Transverse colon (tissue), 4 donors: Measurements from ENCODE around the gene PRTFDC1. TPM values are rescaled to one million over a fixed set of nuclear protein-coding genes. Genes with fewer than 3 reads are reported as not detected.

ENCODE experiments used
- DNase-seq: peaks from one replicate; pipeline ENCODE4 v3.0.0-alpha.2; 2019
- H3K27ac ChIP-seq, 4 donors: fragments of 200-600 bp; sonication (generic); 2 replicates each; pipeline ENCODE4 v1.5.1; 2016 to 2018; ENCODE audit warnings: inconsistent platforms in 4 of 4
- H3K27me3 ChIP-seq: fragments of 200-600 bp; sonication (generic); 2 replicates; pipeline ENCODE4 v1.5.1; 2017; ENCODE audit warnings: inconsistent platforms
- H3K36me3 ChIP-seq, 4 donors: fragments of 200-600 bp; sonication (generic); 2 replicates each; pipeline ENCODE4 v1.5.1; 2017 to 2019; ENCODE audit warnings: inconsistent platforms in 4 of 4
- H3K4me1 ChIP-seq, 4 donors: fragments of 200-600 bp; sonication (generic); 2 replicates each; pipeline ENCODE4 v1.5.1; 2017 to 2020; ENCODE audit warnings: inconsistent platforms in 4 of 4
- H3K4me3 ChIP-seq, 4 donors: fragments of 200-600 bp; sonication (generic); 1 replicate in 1 of 4; 2 replicates in 3 of 4; pipeline versions ENCODE4 v1.5.1 to v1.6.1; 2017 to 2019; ENCODE audit warnings: inconsistent platforms in 4 of 4
- H3K9me3 ChIP-seq, 2 donors: fragments of 200-600 bp; sonication (generic); 2 replicates each; pipeline ENCODE4 v1.5.1; 2017 to 2019; ENCODE audit warnings: inconsistent platforms in 2 of 2
- CTCF ChIP-seq, 5 experiments: fragments of 200-600 bp in 3 of 5; fragments of 450-650 bp in 2 of 5; sonication (generic) in 3 of 5; IDR thresholded peaks; 1 replicate in 2 of 5; 2 replicates in 3 of 5; pipeline ENCODE4 v1.5.1; 2016 to 2017; ENCODE audit warnings: antibody characterized with exemption in 5 of 5, inconsistent platforms in 3 of 5, mild to moderate bottlenecking in 2 of 5, moderate library complexity in 1 of 5
- EP300 ChIP-seq: sonication (generic); formaldehyde crosslinking; IDR thresholded peaks from one replicate; pipeline ENCODE4 v1.6.1; 2017; ENCODE audit warnings: antibody characterized with exemption, low read depth
- POLR2A ChIP-seq: fragments of 450-650 bp; IDR thresholded peaks from one replicate; pipeline ENCODE4 v1.6.1; 2016; ENCODE audit warnings: antibody characterized with exemption, mild to moderate bottlenecking, moderate library complexity
- POLR2AphosphoS5 ChIP-seq, 3 donors: sonication (generic); formaldehyde crosslinking; IDR thresholded peaks; one replicate each; pipeline ENCODE4 v1.6.1; 2016; ENCODE audit warnings: antibody characterized with exemption in 3 of 3
- WGBS, 2 donors: methylation state at CpG; one replicate each; pipeline ENCODE4 v1.1.5; 2018; ENCODE audit warnings: low coverage in 1 of 2; 5-methylcytosine and 5-hydroxymethylcytosine counted together
- in situ Hi-C, 4 donors: fragments of 200-750 bp; cut with MboI; loops; one replicate each; pipeline versions ENCODE4 v1.15.0 to v1.15.1; 2017; ENCODE audit warnings: low sequenced_read_pairs in 3 of 4, low pct_ligation_motif_present in 1 of 4, low pct_unique_long_range_greater_than_20kb in 1 of 4
- intact Hi-C: fragments of 100-400 bp; cut with DNase I; formaldehyde crosslinking; loops from one replicate; pipeline ENCODE4 v1.15.1; 2023; ENCODE audit warnings: low total_unique reads
- total RNA-seq, 4 donors: library from RNA; depleted of rRNA; stranded (reverse); fragments of >200 nt; gene quantifications; one replicate each; pipeline ENCODE4 v1.1.0, GENCODE V29; 2016

PRTFDC1 gene
- total RNA-seq, 4 donors from 2014 or later: 0.80 to 6.7 (median 4.9) TPM; not detected in 1

DNA sequence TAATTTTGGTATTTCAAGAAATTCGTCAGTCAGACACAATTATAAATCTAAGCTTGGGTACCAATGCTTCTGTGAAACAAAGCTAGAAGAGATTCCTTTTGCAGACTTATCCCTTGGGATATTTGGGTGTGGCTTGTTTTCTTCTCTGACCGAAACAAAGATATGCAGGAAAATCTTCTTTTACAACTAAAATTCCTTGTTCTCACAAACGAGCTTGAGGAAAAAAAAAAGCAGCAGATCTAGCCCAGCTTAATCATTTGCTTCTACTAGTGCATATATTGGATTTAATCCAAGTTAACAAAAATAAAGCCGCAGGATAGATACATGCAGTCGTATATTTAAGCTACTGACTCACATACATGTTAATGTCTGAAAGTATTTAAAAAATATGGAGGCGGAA, 104.2 kb downstream of the PRTFDC1 start:
- in situ Hi-C loops: no loop called here
- no peak for DNase-seq
- H3K9me3 ChIP-seq: no peaks in the 10 kb centered on the region
- H3K36me3 ChIP-seq: no peaks in the 10 kb centered on the region
- H3K27ac ChIP-seq: peak overlapping the region in 2 of 4 donors; percentile 75 to 76
- TF ChIP-seq POLR2A: no peak
- no peak for TF ChIP-seq POLR2AphosphoS5 (IDR thresholded peaks at IDR 0.05)
- no peak for TF ChIP-seq EP300
- TF ChIP-seq CTCF (IDR thresholded peaks at IDR 0.05): no peak
- H3K4me1 ChIP-seq: peaks cover 0 to 29% (median 9%) of the 10 kb centered on the region in 4 donors
- WGBS, 2 donors: 39 to 40% methylated on average over 6 of the region's 6 CpGs
- intact Hi-C loops: no loop called here
- no peak overlapping the region for H3K4me3 ChIP-seq
- no peaks in the 10 kb centered on the region for H3K27me3 ChIP-seq

DNA sequence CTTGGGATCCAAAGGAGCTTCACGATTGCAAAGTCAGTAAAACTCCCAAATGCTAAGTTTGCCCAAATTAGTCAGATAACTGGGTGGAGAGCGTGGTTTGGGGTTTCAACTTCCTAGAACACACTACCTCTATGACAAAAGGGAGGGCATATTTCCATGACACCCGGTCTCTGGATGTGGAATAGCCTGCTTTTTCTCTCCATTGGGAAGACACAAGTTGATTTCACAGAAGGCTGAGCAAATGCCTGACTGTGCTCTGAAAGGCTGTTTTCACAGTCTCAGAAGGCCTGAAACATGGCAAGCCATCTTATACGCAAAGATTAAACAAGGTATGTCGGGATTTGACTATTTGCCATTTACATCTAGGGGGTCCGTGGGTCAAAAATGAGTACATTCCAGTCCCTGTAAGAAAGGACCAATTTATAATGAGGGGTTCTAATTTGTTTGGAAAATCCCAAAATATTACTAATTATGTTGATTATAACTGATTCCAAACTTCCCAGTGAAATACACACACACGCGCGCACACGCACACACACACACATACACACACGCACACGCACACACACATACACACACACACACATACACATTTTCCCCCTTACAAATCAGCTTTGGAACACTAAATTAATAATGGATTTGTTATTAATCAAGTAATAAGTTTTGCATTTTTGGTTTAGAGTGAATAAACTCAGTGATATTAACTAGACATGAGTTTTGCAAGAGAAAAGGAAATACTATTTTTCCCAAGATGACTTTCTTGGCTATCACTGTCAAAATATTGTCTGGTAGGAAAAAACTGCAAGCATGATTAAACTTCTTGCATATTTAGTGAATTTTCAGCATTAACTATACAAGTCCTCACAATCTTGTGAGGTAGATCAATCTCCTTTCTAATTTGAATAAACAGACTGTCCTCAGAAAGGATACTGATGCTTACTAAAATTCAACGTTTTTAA, 105.0 kb downstream of the PRTFDC1 start:
- no peak for TF ChIP-seq POLR2A
- no peak for TF ChIP-seq CTCF (IDR thresholded peaks at IDR 0.05)
- TF ChIP-seq EP300: no peak
- no peak for TF ChIP-seq POLR2AphosphoS5 (IDR thresholded peaks at IDR 0.05)
- no peak for DNase-seq
- Histone ChIP-seq H3K4me3 (no peak overlapping the region), H3K27me3 (no peaks in the 10 kb centered on the region), H3K36me3 (no peaks in the 10 kb centered on the region), H3K9me3 (no peaks in the 10 kb centered on the region), H3K4me1 (peaks cover 0 to 29% (median 9%) of the 10 kb centered on the region in 4 donors), H3K27ac (no peak overlapping the region)
- in situ Hi-C loops: no loop called here
- intact Hi-C loops: no loop called here
- 81 to 84% methylated on average over 12 to 13 of the region's 13 CpGs for WGBS, 2 donors

- peaks cover 0 to 14% (median 3%) of the 10 kb centered on the region in 4 donors for H3K4me1 ChIP-seq
- no peaks in the 10 kb centered on the region for H3K36me3 ChIP-seq
- in situ Hi-C loops: no loop called here
- H3K4me3 ChIP-seq: no peak overlapping the region
- intact Hi-C loops: no loop called here
- 78 to 80% methylated on average over 1 to 2 of the region's 2 CpGs for WGBS, 2 donors
- TF ChIP-seq CTCF (IDR thresholded peaks at IDR 0.05): no peak
- no peak for TF ChIP-seq POLR2A
- TF ChIP-seq POLR2AphosphoS5 (IDR thresholded peaks at IDR 0.05): no peak
- TF ChIP-seq EP300: no peak
- H3K27ac ChIP-seq: no peak overlapping the region
- no peaks in the 10 kb centered on the region for H3K9me3 ChIP-seq
- H3K27me3 ChIP-seq: no peaks in the 10 kb centered on the region
- DNase-seq: no peak
Observed at GRCh38 chr10:24844742-24845141, 107.7 kb downstream of the PRTFDC1 start.

- Histone ChIP-seq H3K9me3 (no peaks in the 10 kb centered on the region), H3K36me3 (no peaks in the 10 kb centered on the region), H3K27me3 (no peaks in the 10 kb centered on the region), H3K4me1 (peaks cover 0 to 4% (median under 1%) of the 10 kb centered on the region in 4 donors), H3K4me3 (no peak overlapping the region), H3K27ac (no peak overlapping the region)
- TF ChIP-seq POLR2A: no peak
- no peak for TF ChIP-seq EP300
- TF ChIP-seq CTCF (IDR thresholded peaks at IDR 0.05): no peak
- TF ChIP-seq POLR2AphosphoS5 (IDR thresholded peaks at IDR 0.05): no peak
- in situ Hi-C loops: no loop called here
- intact Hi-C loops: no loop called here
- 0 to 74% methylated on average over 1 to 2 of the region's 2 CpGs for WGBS, 2 donors
- DNase-seq: no peak
Observed at GRCh38 chr10:24843256-24843655, 109.2 kb downstream of the PRTFDC1 start.
